ENCODE data around the gene ALPK3.

- TF ChIP-seq CTCF (IDR thresholded peaks at IDR 0.05) (no peak), POLR2A (IDR thresholded peaks at IDR 0.05) (no peak)
These were observed 10.1 kb downstream of the ALPK3 start for GRCh38 chr15:84827246-84827645.
